Measurements from ENCODE around the gene PARP6.

Gene PARP6, protein sequence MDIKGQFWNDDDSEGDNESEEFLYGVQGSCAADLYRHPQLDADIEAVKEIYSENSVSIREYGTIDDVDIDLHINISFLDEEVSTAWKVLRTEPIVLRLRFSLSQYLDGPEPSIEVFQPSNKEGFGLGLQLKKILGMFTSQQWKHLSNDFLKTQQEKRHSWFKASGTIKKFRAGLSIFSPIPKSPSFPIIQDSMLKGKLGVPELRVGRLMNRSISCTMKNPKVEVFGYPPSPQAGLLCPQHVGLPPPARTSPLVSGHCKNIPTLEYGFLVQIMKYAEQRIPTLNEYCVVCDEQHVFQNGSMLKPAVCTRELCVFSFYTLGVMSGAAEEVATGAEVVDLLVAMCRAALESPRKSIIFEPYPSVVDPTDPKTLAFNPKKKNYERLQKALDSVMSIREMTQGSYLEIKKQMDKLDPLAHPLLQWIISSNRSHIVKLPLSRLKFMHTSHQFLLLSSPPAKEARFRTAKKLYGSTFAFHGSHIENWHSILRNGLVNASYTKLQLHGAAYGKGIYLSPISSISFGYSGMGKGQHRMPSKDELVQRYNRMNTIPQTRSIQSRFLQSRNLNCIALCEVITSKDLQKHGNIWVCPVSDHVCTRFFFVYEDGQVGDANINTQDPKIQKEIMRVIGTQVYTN

GRCh38 chr15:72272213-72272996, at the start of gene PARP6:
Gene PARP6 (minus strand): TSS chr15:72272554. CDS start chr15:72267477, 5,077 bp downstream.
- DNase-seq (ENCODE audit: low read depth in 1 of 2, low spot score in 1 of 2): peak; percentile 97 to 98

DNA sequence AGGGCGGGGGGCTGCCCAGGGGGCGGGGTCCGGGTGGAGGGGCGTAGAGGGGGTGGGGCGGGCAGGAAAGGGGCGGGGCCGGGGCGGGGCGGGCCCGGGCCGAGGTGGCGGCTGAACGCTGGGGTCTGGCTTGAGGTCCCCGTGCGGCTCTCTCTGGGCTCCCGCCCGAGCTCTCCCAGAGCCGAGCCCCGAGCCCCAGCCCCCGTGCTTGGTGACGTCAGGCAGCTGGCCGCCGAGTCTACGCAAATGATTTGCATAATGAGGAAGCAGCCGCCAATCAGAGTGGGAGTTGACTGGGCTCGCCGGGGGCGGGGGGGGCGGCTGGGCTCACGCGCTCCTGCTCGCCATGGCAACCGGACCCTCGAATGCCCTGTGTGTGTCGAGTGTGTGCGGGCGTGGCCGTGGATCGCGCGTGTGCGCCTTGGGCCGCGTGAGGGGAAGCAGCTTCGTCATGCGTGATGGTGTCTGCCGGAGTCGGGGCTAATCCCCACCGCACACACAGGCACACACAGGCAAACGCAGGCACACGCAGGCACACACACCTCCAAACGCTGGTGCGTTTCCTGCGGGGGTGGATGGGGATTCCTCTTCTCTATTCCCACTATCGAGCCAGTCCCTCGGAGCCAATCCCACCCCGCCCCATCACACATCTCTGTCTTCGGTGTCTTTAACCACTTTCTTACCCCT, 47.8 kb upstream of the PARP6 start, which contains the start of gene CELF6:
Gene CELF6, minus strand, starts transcription at position 173 of the 687 bp plus-strand sequence. CDS start 283 bp downstream, outside the sequence.
- DNase-seq (ENCODE audit: low read depth in 1 of 2, low spot score in 1 of 2): peak; percentile 48 to 53

DNA sequence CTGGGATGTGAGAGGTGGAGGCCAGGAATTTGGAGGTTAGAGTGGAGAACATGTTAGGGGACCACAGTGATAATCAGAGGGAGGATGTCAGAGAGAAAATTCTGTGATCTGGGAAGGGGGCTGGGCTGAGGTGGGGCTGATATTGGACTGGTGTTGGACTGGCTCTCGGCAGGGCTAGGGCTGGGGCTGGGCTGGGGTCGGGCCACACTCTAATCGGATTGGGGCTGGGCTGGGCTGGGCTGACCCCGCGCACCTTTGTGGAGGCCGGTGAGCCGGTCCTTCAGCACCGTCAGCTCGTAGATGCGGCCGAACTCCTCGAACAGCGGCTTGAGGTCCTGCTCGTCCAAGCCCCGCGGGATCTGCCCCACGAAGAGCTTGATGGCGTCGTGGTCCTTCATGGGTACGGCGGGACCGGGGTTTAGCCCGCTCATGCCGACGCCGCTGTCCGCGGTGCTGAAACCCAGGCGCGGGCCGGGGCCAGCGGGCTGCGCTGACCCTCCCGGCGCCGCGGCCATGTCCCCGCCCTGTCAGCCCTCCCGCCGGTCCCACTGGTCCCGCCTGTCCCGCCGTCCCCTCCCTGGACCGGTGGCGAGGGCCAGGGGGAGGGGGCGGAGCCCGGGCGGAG, 47.1 kb upstream of the PARP6 start:
- peak in 1 of 2 donors; percentile 31 for DNase-seq (ENCODE audit: low read depth in 1 of 2, low spot score in 1 of 2)

DNA sequence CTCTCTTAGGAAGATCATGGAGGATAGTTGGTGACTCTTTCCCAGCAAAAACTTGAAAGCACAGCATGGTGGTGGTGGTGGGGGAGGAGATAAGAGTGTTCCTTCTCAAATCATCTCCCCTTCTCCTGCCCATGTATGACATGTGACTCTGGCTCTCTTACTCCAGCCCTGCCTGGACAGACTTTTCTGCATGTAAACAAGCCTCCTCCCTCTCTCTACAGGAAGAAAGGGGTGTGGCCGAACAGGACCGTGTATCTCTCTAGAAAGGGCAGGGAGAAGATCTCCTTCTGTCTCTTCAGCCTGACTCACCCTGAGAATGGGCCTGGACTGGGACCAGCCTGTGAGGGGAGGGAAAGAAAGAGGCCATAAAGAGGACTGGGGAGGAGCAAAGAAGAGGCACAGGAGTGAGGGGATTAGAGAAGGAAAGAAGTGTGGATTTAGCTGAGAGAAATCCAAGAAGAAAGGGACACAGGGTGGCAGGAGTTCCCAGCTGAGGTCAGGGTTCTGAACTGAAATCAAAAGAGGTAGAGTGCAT, 46.1 kb upstream of the PARP6 start:
- DNase-seq (ENCODE audit: low read depth in 1 of 2, low spot score in 1 of 2): no peak

DNA sequence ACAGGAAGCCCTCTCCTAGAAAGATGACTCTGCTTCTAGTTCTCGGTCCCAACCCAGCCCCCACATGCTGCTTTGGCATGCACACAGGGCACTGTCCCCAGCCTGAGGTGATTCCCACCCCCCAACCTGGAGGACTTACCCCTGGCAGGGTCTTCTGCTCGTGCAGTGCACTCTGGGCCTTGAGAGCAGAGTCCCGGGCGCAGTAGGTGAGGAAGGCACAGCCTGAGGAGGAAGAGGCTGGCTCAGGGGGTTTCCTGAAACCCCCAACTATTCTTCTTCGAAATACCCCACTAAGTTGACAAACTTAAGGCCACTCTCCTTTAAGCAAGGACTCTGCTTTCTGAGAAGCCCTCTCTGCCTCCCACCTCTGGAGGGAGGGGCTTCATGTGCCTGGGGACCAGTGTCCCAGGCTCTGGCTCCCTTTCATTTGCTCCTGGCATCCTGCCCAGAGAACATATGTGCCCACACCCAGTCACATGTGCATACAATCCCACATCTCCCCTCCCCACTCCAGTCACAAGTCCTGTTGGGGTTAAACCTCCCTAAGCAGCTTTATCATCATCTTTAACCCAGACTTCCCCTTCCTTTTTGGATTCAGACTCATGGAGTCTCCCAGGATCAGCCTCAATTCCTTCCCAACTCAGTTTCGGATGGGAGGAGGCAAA, 43.5 kb upstream of the PARP6 start:
- DNase-seq (ENCODE audit: low read depth in 1 of 2, low spot score in 1 of 2): no peak

DNA sequence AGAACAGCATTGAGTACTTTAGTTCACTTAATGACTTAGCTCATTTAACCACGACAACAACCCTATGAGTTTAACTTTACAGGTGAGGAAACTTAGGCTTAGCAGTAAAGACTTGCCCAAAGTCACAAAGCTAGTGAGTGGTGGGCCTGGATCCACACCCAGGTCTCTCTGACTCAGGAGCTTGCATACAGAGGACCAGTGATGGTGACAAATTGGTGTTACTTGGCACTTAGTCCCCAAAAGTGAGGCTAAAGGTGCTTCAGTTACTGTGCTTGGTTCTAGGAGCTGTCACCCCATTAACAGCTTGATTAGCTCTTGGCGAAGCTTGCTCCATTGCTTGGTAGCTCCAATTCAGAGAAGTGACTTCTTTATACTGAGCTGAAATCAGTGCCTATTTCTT, 41.5 kb upstream of the PARP6 start:
- DNase-seq (ENCODE audit: low read depth in 1 of 2, low spot score in 1 of 2): no peak

GRCh38 chr15:72313448-72313840, 41.1 kb upstream of the PARP6 start:
- no peak for DNase-seq (ENCODE audit: low read depth in 1 of 2, low spot score in 1 of 2)

- DNase-seq (ENCODE audit: low read depth in 1 of 2, low spot score in 1 of 2): peak; percentile 17 to 27
Measured at GRCh38 chr15:72312605-72313447, 40.5 kb upstream of the PARP6 start.

DNA sequence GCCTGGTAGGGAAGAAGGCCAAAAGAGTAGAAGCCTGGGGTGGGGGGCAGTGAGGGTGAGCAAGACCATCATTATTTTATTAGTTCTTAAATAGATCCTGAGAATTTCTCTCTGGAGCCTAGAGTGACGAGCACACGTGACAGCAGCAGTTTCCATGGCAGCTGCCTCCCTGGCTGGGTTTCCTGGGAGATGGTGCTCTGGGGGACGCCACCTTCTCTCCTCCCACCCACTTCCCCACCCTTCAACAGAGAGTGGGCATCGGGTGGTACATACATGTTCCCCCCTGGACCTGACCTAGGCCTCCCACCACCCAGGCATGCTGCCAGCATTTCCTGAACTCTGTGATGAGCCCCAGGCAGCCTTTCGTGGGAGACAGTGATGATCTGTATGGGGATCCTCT, 34.7 kb upstream of the PARP6 start:
- no peak for DNase-seq (ENCODE audit: low read depth in 1 of 2, low spot score in 1 of 2)

DNA sequence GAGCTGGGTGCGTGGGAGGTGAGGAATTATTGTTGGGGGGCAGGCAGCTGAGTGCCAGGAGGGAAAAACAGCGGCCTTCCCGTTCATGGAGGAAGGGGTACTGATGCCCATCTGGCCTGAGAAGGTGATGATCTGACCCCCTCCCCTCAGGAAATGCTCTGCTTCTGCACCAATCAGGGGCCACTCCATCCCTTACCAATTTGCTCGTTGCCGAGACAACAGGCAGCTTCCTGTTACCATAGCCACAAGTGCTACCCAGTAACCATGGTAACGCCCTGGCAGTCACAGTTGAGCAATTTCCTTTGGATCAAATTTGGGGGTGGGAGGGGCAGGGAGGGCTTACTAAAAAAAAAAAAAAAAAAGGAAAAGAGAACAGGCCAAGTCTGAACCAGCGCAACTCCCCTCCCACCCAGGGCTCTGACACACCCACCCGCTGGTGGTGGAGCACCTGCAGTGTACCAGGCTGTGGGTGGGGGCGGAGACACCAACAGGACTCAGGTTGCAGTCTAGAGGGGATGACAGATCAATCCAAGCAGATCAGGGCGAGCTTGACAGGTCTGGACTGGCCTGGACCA, 33.9 kb upstream of the PARP6 start:
- no peak for DNase-seq (ENCODE audit: low read depth in 1 of 2, low spot score in 1 of 2)

DNA sequence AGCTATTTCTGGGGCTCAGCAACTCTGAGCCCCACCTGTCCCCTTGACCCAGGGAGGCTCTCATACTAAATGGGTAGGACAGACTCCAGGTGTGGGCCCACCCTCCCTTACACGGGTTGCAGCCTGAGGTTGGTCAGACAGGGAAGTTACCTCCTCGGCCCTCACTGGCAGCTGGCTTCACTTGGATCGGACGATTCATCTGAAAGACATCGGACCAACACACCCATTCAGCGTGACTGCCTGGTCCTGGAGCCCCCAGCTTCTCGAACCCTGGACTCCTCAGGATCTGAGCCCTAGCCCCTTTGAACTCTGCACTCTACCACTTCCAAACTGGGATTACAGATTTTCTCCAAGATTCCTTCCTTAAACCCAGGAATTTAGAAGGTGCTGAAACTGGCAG, 32.2 kb upstream of the PARP6 start:
- no peak for DNase-seq (ENCODE audit: low read depth in 1 of 2, low spot score in 1 of 2)

GRCh38 chr15:72302955-72303354, 30.6 kb upstream of the PARP6 start:
- DNase-seq (ENCODE audit: low read depth in 1 of 2, low spot score in 1 of 2): no peak

DNA sequence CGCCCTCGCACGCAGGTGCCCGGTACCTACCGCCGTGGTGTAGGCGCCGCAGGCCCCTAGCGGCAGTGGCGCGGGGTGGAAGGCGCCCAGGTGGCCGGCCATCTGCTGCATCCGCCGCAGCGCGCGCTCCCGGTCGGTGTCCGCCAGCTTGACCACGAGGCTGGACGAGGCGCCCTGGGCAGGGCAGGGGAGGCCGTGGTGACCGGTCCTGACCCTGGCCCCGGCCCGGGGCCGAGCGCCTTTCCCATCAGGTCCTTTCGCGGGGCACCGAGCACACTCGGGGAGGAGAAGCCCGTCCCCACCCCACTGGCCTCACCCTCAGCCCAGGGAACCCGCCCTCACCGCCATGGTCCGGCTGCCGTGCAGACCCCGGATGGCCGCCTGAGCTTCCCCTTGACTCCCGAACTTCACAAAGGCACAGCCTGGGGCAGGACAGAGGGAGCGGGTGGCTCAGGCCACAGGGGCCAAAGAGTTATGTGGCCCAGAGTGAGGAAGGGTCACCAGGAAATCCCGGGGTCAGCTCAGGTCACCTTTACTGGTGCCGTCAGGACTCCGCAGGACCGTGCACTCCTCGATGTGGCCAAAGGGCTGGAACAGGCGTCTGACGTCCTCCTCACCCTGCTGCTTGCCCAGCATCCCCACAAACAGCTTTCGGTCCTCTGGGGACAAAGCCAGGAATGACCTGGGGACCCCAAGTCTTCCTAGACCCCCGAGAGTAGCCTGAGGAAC, 17.4 kb upstream of the PARP6 start:
- no peak for DNase-seq (ENCODE audit: low read depth in 1 of 2, low spot score in 1 of 2)

GRCh38 chr15:72288796-72289596, 16.6 kb upstream of the PARP6 start:
- no peak for DNase-seq (ENCODE audit: low read depth in 1 of 2, low spot score in 1 of 2)

DNA sequence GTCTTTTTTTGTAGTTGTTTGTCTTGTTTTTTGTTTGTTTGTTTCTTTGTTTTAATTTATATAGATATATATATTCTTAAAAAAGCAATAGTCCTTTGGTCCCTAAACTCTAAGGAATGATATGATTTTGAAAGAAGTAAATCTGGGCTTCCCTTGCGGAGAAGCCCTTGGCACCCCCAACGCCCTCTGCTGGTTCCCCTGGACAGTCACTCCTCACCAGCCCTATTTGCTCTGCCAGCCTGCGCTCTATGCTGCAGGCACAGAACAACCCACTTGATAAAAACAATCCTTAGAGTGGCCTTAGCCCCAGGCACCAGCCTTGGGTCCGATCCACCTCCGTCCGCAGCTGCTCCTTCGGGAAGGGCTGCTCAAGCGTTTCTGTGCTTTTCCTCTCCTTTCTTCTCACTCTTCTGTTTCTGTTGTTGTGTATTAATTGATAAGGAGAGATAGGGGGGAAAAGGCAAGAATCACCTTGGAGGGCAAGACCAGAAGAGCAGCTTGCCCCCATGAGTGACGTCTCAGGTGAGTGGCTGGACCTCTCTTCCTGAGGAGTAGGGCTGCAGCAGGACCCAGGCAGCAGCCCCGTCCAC, 13.7 kb upstream of the PARP6 start:
- DNase-seq (ENCODE audit: low read depth in 1 of 2, low spot score in 1 of 2): peak; percentile 14 to 31

DNA sequence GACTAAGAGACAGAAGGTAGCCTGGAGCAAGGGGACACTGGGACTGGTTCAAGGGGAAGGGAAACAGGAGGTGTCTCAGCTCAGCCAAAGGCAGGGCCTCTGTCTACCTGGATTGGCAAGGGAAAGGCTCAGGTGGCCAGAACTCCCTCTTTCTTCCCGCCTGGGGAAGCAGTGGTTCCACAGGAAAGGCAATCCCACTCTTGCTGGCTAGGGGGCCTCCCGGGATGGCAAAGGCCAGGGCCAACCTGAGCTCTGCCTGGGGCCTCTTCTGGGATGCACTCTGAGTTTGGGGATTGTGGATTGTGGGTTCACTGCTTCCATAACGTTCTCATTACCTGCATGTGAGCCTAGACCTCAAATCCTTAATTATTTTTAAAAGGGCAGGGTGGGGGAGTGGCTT, 13.0 kb upstream of the PARP6 start:
- no peak for DNase-seq (ENCODE audit: low read depth in 1 of 2, low spot score in 1 of 2)

DNA sequence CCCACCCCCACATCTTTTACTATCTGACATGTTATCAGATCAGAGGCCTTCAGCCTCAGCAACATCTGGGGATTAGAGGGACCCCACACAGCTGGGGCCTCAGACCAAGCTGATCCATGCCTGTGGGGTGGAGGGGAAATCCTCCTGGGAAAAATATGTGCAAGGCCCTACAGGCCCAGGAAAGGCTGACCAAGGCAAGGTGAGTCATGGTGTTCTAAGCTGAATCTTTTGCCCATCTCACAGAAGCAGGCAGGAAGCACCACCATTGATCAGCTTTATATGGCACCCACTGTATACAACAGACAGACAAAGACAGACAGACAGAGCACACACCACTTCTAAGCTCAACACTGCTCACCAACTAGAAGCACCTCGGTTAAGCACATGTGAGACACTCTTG, 12.4 kb upstream of the PARP6 start:
- no peak for DNase-seq (ENCODE audit: low read depth in 1 of 2, low spot score in 1 of 2)

Data from stimulated activated CD4-positive, alpha-beta T cell treated with anti-CD3 and anti-CD28 coated beads, Interleukin-15, amount 100 ng/mL, for 1 hour (primary cell).